DMS114 treated with DMSO at 0.1 percent for 48 hours (cell line): ENCODE measurements around the gene TANGO6.

Source experiments
- DNase-seq: peaks from one replicate; lab custom pipeline; 2025; ENCODE audit not compliant: unreplicated experiment; lab: John Stamatoyannopoulos, UW

TANGO6 gene

DNA sequence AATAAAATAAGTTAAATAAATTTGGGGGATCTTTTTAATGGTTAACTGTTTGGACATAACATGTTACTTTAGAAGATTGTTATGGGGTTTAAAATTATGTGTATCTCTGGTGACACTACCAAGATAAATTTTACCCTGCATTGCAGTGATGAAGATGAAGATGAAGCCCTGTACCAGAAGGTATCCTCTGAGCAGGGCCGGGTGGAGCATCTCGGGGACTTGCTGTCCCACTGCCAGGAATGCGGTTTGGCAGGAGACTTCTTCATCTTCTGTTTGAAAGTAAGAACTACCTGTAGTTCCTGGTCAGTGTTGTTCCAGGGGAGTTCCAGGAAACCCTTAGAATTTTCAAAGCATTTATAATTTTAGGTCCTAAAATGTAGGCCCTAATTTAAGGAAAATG is 64.0 kb downstream of the TANGO6 start:
- DNase-seq = no peak

DNA sequence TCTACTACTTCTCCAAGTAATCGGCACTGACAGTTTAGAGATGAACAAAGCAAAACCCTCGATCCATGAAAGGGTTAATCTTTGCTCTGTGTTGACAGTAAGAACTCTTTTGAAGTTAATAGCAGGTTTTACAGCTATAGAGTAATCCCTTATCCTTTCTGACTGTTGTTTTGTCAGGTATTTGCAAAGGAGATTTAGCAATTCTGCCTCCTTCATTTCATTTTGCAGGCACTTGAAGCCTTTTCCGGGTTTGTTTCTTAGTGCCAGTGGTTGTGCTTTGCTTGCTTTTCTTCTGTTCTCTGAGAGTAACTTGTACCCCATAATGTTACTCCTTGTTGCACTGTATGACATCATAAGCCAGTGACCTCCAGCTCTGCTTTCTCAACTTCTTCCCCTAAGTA is 64.5 kb downstream of the TANGO6 start:
- DNase-seq = no peak

GRCh38 chr16:68909099-68909733 is 65.9 kb downstream of the TANGO6 start:
- no peak for DNase-seq

GRCh38 chr16:68910051-68910450 is 66.7 kb downstream of the TANGO6 start:
- DNase-seq = no peak

DNA sequence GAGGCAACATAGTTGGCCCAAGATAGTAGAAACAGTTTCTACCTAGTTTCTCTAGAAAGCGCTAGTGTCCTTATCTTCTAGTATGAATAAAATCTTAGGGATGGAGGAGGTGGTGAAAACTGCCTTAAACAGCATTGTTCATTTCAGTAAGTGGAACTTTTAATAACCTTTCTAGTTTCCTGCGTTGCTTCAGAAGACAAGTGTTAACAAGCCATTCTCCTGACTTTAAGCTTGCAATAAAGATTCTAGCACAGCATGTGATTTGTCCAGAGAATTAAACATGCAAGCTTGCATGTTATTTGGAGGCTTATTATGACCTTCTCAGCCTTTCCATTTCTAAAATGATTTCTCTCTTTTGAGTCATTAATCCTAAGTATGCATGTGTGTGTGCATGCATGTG is 72.3 kb downstream of the TANGO6 start:
- no peak for DNase-seq

GRCh38 chr16:68917541-68917940 is 74.2 kb downstream of the TANGO6 start:
- no peak for DNase-seq

GRCh38 chr16:68920349-68920748 is 77.0 kb downstream of the TANGO6 start:
- no peak for DNase-seq

DNA sequence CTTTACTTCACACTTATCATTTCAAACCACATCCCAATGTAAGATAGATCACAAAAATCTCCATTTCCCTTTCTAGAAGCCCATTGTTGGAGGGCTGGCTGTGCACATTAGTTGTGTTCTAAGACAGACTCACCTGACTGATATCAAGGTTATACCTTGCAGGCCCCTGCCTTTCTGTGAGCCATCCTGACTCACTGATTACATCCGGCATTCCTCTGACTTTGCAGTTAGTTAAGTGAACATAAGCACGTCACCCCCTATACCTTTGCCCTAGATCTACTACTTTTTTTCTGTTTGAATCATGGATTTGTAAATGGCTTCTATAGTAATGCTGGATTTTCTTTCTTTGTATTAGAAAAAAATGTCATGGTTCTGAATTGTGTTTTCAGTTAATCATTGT is 78.3 kb downstream of the TANGO6 start:
- DNase-seq = no peak

GRCh38 chr16:68923116-68923515 is 79.8 kb downstream of the TANGO6 start:
- no peak for DNase-seq

- DNase-seq = no peak
Measured at GRCh38 chr16:68927018-68927417, 83.7 kb downstream of the TANGO6 start.

GRCh38 chr16:68931196-68931595 is 87.9 kb downstream of the TANGO6 start:
- no peak for DNase-seq

- DNase-seq = no peak
Measured at GRCh38 chr16:68934402-68934801, 91.1 kb downstream of the TANGO6 start.

- DNase-seq = no peak
Measured at GRCh38 chr16:68935008-68935407, 91.7 kb downstream of the TANGO6 start.

DNA sequence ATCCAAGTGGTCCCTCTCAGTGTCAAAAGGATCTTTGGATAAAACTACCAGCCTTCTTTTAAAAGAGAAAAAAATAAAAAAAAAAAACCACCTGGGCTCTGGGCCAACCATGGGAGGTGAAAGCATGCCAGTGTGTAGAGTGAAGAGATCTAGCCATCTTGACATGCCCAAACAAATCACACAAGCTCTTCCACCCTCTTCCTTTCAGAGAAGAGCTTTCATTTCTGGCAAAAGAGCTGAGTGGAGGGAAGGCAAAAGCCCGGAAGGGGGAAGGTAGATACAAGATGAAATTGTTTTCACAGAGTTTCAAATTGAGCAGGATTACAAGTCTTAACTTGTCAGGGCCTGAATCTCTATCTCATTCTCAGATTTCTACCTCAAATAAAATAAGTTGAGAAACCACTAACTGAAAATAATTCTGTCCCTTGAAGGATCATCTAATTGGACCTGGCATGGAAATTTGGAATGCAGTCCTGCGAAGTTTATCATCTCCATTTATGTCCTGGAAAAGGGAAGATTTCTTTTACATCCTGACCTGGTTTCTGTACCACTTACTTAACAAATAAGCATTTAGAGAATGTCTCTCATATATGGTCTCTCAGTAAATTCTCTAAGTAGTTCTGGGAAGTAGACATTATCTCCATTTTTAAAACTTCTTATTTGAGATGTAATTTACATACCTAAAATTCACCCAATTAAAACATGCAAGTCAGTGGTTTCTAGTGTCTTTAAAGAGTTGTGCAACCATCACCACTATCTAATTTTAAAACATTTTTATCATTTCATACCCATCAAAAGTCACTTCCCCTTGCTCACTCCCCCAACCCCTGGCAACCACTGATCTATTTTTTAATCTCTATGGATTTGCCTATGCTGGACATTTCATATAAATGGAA is 93.7 kb downstream of the TANGO6 start:
- DNase-seq = no peak

- no peak for DNase-seq
Measured at GRCh38 chr16:68939692-68940320, 96.5 kb downstream of the TANGO6 start.

DNA sequence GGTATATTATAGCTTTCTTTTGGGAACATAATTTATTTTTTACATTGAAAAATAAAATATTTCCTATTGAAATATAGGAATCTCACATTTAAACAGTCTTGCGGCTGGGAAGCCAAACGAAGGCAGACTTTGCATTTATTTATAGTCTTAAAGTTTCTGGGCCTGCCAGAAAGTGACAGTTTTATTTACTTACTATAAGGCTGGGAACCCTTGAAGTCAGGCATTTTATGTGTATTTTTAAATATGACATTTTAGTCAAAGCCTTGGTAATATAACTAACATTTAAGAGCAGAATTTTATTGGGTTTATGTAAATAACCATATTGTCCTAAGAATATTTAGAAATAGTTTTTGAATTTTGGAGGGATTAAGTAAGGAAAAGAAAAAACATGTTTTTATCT is 97.5 kb downstream of the TANGO6 start:
- DNase-seq = no peak

GRCh38 chr16:68943961-68944360 is 100.6 kb downstream of the TANGO6 start:
- no peak for DNase-seq

DNA sequence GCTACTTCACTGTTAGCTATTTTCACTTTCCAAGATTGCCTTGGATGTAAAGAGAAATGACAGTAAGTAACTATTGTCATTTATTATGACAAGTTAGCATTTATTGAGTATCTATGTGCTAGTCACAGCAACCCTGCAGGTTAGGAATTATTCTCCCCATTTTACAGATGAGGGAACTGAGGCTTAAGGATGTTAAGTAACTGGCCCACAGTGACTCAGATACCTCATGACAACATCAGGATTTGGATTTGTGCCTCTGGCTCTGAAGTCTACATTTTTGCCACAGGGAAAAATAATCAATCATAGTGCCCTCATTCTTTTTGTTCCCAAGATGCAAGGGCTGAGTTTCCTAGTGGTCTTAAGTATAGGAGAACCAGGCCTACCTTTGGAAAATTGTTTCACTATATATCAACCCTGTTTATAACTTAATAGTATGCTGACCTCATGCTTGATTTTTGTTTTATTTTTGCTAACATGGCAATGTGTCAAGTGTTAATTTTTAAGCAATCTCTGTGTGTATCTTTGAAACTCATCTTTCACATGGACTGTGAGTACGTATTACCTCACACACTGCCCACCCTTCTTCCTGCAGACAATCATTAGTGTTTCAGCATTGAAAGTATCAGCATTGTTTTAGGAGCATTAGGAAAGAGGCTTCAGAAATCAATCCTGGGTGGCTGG is 105.0 kb downstream of the TANGO6 start:
- no peak for DNase-seq

GRCh38 chr16:68951991-68952877 is 108.9 kb downstream of the TANGO6 start:
- DNase-seq = no peak

DNA sequence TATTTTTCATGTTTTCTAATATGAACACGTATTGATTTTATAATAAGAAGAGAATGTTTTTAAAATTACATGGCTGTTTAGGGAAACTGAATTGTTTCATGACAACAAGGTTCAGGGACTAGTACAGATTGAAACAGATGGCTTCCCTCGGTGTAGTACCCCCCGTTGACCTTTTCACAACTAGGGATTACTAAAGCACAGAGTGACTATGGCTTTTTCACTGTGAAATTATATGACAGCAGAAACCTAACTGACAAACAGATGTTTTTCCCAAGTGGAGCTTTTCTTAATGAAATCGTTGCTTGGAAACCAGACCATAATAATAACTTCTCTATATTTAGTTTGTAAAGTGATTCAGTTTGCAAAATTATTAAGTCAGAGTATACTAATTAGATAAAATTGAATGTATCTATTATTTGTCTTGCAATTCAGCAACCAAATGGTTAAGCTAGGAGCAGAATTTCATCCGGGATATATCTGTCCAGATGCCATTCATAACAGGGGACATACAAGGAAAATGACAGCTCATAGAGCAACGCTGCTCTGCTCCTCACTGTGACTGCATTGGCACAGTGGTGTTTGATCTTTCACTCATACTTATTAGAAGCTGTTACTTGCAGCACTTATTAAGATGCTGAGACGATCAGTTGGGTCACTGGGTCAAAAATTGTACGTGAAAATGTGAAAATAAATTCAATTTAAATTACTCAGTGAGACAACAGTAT is 111.7 kb downstream of the TANGO6 start:
- DNase-seq = no peak
